Measurements from ENCODE around the gene LHPP. TPM values are rescaled to one million over a fixed set of nuclear protein-coding genes. Genes with fewer than 3 reads are reported as not detected.

The LHPP gene
- total and polyA plus RNA-seq, 2 experiments from 2014 or later = 27.4 to 40.2 TPM

DNA sequence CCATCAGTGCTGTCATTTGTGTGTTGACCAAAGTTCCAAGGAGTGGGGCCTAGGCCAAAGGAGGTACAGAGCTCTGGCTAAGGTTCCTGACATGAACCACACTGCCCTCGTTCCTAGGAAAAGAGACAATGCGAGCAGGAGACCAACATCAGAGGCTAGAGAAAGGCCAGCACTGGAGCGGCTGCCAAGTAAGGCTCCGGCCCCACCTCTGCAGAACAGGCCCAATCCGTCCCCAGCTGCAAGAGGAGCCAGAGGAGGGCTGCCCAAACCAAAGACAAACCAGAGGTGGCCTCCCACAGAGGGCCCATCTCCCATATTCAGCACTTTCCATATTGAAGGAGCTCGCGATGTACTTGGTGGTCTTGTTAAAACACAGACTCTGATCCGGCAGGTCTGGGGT lies 201.6 kb downstream of the LHPP start (continued):
- TF ChIP-seq, protein P1, sequence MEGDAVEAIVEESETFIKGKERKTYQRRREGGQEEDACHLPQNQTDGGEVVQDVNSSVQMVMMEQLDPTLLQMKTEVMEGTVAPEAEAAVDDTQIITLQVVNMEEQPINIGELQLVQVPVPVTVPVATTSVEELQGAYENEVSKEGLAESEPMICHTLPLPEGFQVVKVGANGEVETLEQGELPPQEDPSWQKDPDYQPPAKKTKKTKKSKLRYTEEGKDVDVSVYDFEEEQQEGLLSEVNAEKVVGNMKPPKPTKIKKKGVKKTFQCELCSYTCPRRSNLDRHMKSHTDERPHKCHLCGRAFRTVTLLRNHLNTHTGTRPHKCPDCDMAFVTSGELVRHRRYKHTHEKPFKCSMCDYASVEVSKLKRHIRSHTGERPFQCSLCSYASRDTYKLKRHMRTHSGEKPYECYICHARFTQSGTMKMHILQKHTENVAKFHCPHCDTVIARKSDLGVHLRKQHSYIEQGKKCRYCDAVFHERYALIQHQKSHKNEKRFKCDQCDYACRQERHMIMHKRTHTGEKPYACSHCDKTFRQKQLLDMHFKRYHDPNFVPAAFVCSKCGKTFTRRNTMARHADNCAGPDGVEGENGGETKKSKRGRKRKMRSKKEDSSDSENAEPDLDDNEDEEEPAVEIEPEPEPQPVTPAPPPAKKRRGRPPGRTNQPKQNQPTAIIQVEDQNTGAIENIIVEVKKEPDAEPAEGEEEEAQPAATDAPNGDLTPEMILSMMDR (conservative IDR thresholded peaks at IDR 0.05; ENCODE audit: low read depth in 2 of 2) = no peak

Other genes with a start within 250 kb of the LHPP start
- gene OAT, start 42.9 kb upstream of the LHPP start, total RNA-seq (2014; rRNA removed; shearing (Covaris generic)) = 139 and 158 TPM in 2 replicates
- 131 and 136 TPM in 2 replicates for gene OAT, start 42.9 kb upstream of the LHPP start, polyA plus RNA-seq (2016; fragmentation: Nextera tagmentation; extraction: Ambion mirVana)
- gene NKX1-2, start 11.8 kb upstream of the LHPP start, total RNA-seq (2014; rRNA removed; shearing (Covaris generic)) = 37.0 and 39.4 TPM in 2 replicates
- gene NKX1-2, start 11.8 kb upstream of the LHPP start, polyA plus RNA-seq (2016; fragmentation: Nextera tagmentation; extraction: Ambion mirVana) = 9.4 and 9.8 TPM in 2 replicates

Data from GM23338 (cell line).